WTC11 (cell line): ENCODE data around the gene LEF1.

Experiments
- GTF2I ChIP-seq: fragments of 250-450 bp; sonication (Bioruptor Pico); conservative IDR thresholded peaks from 2 replicates; pipeline ENCODE4 v1.4.0; 2021; ENCODE audit warnings: mild to moderate bottlenecking
- HMGXB4 ChIP-seq: sonication (generic); formaldehyde crosslinking; IDR thresholded peaks from 2 replicates; pipeline ENCODE4 v1.8.1; 2023; ENCODE audit warnings: mild to moderate bottlenecking, moderate library complexity, missing genetic modification reagents
- NFYB ChIP-seq: sonication (generic); formaldehyde crosslinking; conservative IDR thresholded peaks from 2 replicates; pipeline ENCODE4 v1.8.0; 2022; ENCODE audit warnings: low read depth, missing genetic modification reagents
- NR2C2 ChIP-seq: sonication (generic); formaldehyde crosslinking; IDR thresholded peaks from 2 replicates; pipeline ENCODE4 v1.8.0; 2022; ENCODE audit warnings: mild to moderate bottlenecking, missing genetic modification reagents
- TCF7 ChIP-seq: sonication (generic); formaldehyde crosslinking; IDR thresholded peaks from 2 replicates; pipeline ENCODE4 v1.8.0; 2022; ENCODE audit warnings: mild to moderate bottlenecking, low read depth, missing genetic modification reagents, moderate library complexity
- ZNF138 ChIP-seq: sonication (generic); formaldehyde crosslinking; conservative IDR thresholded peaks from 2 replicates; pipeline ENCODE4 v1.8.1; 2022; ENCODE audit warnings: mild to moderate bottlenecking, moderate library complexity, missing genetic modification reagents
- ZNF232 ChIP-seq: sonication (generic); formaldehyde crosslinking; IDR thresholded peaks from 2 replicates; pipeline ENCODE4 v1.8.0; 2022; ENCODE audit warnings: mild to moderate bottlenecking, missing genetic modification reagents
- ZNF281 ChIP-seq: sonication (generic); formaldehyde crosslinking; IDR thresholded peaks from 2 replicates; pipeline ENCODE4 v1.8.0; 2023; ENCODE audit warnings: mild to moderate bottlenecking, missing genetic modification reagents
- ZNF425 ChIP-seq: fragments of 250-450 bp; sonication (Bioruptor Pico); conservative IDR thresholded peaks from 2 replicates; pipeline ENCODE4 v1.9.0; 2021; ENCODE audit warnings: mild to moderate bottlenecking
- TF ChIP-seq, protein P1 (sequence below): sonication (generic); formaldehyde crosslinking; IDR thresholded peaks from 2 replicates; pipeline ENCODE4 v1.8.1; 2023; ENCODE audit warnings: mild to moderate bottlenecking, missing genetic modification reagents, moderate library complexity
- TF ChIP-seq, protein P2 (sequence below): fragments of 200-600 bp; IDR thresholded peaks from 2 replicates; pipeline ENCODE4 v1.8.0; 2022; ENCODE audit warnings: antibody characterized with exemption
- TF ChIP-seq, protein P3 (sequence below): sonication (generic); formaldehyde crosslinking; IDR thresholded peaks from 2 replicates; pipeline ENCODE4 v1.8.1; 2022; ENCODE audit warnings: low read depth, mild to moderate bottlenecking, moderate library complexity, missing genetic modification reagents, borderline replicate concordance

- TF ChIP-seq, protein P1, sequence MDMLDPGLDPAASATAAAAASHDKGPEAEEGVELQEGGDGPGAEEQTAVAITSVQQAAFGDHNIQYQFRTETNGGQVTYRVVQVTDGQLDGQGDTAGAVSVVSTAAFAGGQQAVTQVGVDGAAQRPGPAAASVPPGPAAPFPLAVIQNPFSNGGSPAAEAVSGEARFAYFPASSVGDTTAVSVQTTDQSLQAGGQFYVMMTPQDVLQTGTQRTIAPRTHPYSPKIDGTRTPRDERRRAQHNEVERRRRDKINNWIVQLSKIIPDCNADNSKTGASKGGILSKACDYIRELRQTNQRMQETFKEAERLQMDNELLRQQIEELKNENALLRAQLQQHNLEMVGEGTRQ (CRISPR knock-in tag): no peak
- TF ChIP-seq, protein P2, sequence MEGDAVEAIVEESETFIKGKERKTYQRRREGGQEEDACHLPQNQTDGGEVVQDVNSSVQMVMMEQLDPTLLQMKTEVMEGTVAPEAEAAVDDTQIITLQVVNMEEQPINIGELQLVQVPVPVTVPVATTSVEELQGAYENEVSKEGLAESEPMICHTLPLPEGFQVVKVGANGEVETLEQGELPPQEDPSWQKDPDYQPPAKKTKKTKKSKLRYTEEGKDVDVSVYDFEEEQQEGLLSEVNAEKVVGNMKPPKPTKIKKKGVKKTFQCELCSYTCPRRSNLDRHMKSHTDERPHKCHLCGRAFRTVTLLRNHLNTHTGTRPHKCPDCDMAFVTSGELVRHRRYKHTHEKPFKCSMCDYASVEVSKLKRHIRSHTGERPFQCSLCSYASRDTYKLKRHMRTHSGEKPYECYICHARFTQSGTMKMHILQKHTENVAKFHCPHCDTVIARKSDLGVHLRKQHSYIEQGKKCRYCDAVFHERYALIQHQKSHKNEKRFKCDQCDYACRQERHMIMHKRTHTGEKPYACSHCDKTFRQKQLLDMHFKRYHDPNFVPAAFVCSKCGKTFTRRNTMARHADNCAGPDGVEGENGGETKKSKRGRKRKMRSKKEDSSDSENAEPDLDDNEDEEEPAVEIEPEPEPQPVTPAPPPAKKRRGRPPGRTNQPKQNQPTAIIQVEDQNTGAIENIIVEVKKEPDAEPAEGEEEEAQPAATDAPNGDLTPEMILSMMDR: no peak
- TF ChIP-seq NFYB (CRISPR knock-in tag): no peak
- no peak for TF ChIP-seq GTF2I (CRISPR knock-in tag)
- TF ChIP-seq, protein P3, sequence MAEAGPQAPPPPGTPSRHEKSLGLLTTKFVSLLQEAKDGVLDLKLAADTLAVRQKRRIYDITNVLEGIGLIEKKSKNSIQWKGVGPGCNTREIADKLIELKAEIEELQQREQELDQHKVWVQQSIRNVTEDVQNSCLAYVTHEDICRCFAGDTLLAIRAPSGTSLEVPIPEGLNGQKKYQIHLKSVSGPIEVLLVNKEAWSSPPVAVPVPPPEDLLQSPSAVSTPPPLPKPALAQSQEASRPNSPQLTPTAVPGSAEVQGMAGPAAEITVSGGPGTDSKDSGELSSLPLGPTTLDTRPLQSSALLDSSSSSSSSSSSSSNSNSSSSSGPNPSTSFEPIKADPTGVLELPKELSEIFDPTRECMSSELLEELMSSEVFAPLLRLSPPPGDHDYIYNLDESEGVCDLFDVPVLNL (CRISPR knock-in tag): no peak
- no peak for TF ChIP-seq ZNF281 (CRISPR knock-in tag)
- TF ChIP-seq NR2C2 (CRISPR knock-in tag): no peak
- no peak for TF ChIP-seq ZNF232 (CRISPR knock-in tag)
- TF ChIP-seq ZNF425 (CRISPR knock-in tag): no peak
- no peak for TF ChIP-seq HMGXB4 (CRISPR knock-in tag)
- no peak for TF ChIP-seq ZNF138 (CRISPR knock-in tag)
- no peak for TF ChIP-seq TCF7 (CRISPR knock-in tag)
Observed at GRCh38 chr4:108003982-108004515, 164.7 kb downstream of the LEF1 start.
